DOHH2 (cell line): ENCODE results near the gene SHISA4.

Experiments
- CTCF ChIP-seq: fragments of 200-600 bp; sonication (generic); IDR thresholded peaks from one replicate; pipeline ENCODE4 v1.5.1; 2014; ENCODE audit warnings: antibody characterized with exemption, mild to moderate bottlenecking, low read depth, low read length; ENCODE audit not compliant: poor library complexity, severe bottlenecking
- EZH2phosphoT487 ChIP-seq: fragments of 200-600 bp; sonication (generic); IDR thresholded peaks from 2 replicates; pipeline ENCODE4 v1.6.1; 2017; ENCODE audit warnings: borderline replicate concordance, mild to moderate bottlenecking, antibody characterized with exemption, low read length, moderate library complexity, mixed read lengths

- TF ChIP-seq CTCF, result no peak
- no peak for TF ChIP-seq EZH2phosphoT487
Measured at GRCh38 chr1:201891451-201892045, 2.9 kb downstream of the SHISA4 start.
